ENCODE data around the gene BICC1.

- TF ChIP-seq CTCF (IDR thresholded peaks at IDR 0.05; ENCODE audit: poor library complexity) (peak; percentile 58), EZH2 (IDR thresholded peaks at IDR 0.05; ENCODE audit: borderline replicate concordance) (no peak)
These were observed 128.4 kb downstream of the BICC1 start for GRCh38 chr10:58641095-58641531.
